ENCODE data around the gene MME.

The MME gene

GRCh38 chr3:155225417-155225816 is 145.3 kb downstream of the MME start:
- TF ChIP-seq REST (IDR thresholded peaks at IDR 0.05; ENCODE audit: insufficient read depth in 1 of 2, low read depth in 2 of 2, low read length in 2 of 2) = no peak
- no peak for TF ChIP-seq TAF1 (IDR thresholded peaks at IDR 0.05; ENCODE audit: borderline replicate concordance, insufficient read depth, low read length)
- no peak for TF ChIP-seq FOXP2 (optimal IDR thresholded peaks at IDR 0.05; ENCODE audit: borderline replicate concordance, extremely low read depth, extremely low read length, insufficient read depth)
- TF ChIP-seq SIN3A (IDR thresholded peaks at IDR 0.05; ENCODE audit: borderline replicate concordance, insufficient read depth, low read length) = no peak
- TF ChIP-seq POLR2AphosphoS5 (IDR thresholded peaks at IDR 0.05; ENCODE audit: low read depth, low read length) = no peak

- TF ChIP-seq TAF1 (IDR thresholded peaks at IDR 0.05; ENCODE audit: borderline replicate concordance, insufficient read depth, low read length) (no peak), SIN3A (IDR thresholded peaks at IDR 0.05; ENCODE audit: borderline replicate concordance, insufficient read depth, low read length) (no peak), REST (IDR thresholded peaks at IDR 0.05; ENCODE audit: insufficient read depth in 1 of 2, low read depth in 2 of 2, low read length in 2 of 2) (no peak), POLR2AphosphoS5 (IDR thresholded peaks at IDR 0.05; ENCODE audit: low read depth, low read length) (no peak), FOXP2 (optimal IDR thresholded peaks at IDR 0.05; ENCODE audit: borderline replicate concordance, extremely low read depth, extremely low read length, insufficient read depth) (no peak)
Observed at GRCh38 chr3:155227141-155227540, 147.0 kb downstream of the MME start.

- TF ChIP-seq SIN3A (IDR thresholded peaks at IDR 0.05; ENCODE audit: borderline replicate concordance, insufficient read depth, low read length) (no peak), FOXP2 (optimal IDR thresholded peaks at IDR 0.05; ENCODE audit: borderline replicate concordance, extremely low read depth, extremely low read length, insufficient read depth) (no peak), REST (IDR thresholded peaks at IDR 0.05; ENCODE audit: insufficient read depth in 1 of 2, low read depth in 2 of 2, low read length in 2 of 2) (no peak), POLR2AphosphoS5 (IDR thresholded peaks at IDR 0.05; ENCODE audit: low read depth, low read length) (no peak)
Observed at GRCh38 chr3:155228676-155229075, 148.6 kb downstream of the MME start.

GRCh38 chr3:155229086-155229485 is 149.0 kb downstream of the MME start:
- TF ChIP-seq FOXP2 (optimal IDR thresholded peaks at IDR 0.05; ENCODE audit: borderline replicate concordance, extremely low read depth, extremely low read length, insufficient read depth) (no peak), TAF1 (IDR thresholded peaks at IDR 0.05; ENCODE audit: borderline replicate concordance, insufficient read depth, low read length) (no peak), REST (IDR thresholded peaks at IDR 0.05; ENCODE audit: insufficient read depth in 1 of 2, low read depth in 2 of 2, low read length in 2 of 2) (no peak), SIN3A (IDR thresholded peaks at IDR 0.05; ENCODE audit: borderline replicate concordance, insufficient read depth, low read length) (no peak), POLR2AphosphoS5 (IDR thresholded peaks at IDR 0.05; ENCODE audit: low read depth, low read length) (no peak)

GRCh38 chr3:155230382-155230781 is 150.3 kb downstream of the MME start:
- TF ChIP-seq TAF1 (IDR thresholded peaks at IDR 0.05; ENCODE audit: borderline replicate concordance, insufficient read depth, low read length) (no peak), FOXP2 (optimal IDR thresholded peaks at IDR 0.05; ENCODE audit: borderline replicate concordance, extremely low read depth, extremely low read length, insufficient read depth) (no peak), SIN3A (IDR thresholded peaks at IDR 0.05; ENCODE audit: borderline replicate concordance, insufficient read depth, low read length) (no peak), POLR2AphosphoS5 (IDR thresholded peaks at IDR 0.05; ENCODE audit: low read depth, low read length) (no peak), REST (IDR thresholded peaks at IDR 0.05; ENCODE audit: insufficient read depth in 1 of 2, low read depth in 2 of 2, low read length in 2 of 2) (no peak)

Data from PFSK-1 (cell line).